ENCODE measurements around the gene JMJD8. TPM values are rescaled to one million over a fixed set of nuclear protein-coding genes. Genes with fewer than 3 reads are reported as not detected.

The JMJD8 gene
- total and polyA plus RNA-seq, 2 donors from 2014 or later = 75.0 to 80.4 TPM

DNA sequence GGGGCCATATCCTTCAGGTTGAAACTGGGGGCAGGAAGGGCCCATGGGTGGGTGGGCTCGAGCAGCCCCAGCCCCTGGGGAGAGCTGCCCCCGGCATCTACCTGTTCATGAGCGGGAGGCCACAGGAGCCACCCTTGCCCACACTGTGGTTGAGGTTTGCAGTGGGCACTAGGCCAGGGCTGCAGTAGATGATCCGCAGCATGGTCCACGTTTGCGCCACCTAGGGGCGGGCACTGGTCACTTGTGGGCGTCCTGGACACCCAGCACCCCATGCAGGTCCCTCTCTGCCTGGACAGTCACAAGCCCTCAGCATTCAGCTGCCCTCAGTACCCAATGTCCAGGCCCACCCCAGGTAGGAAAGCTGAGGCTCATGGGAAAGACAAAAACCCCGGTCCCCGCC is 1.8 kb upstream of the JMJD8 start:
- TF ChIP-seq CTCF (IDR thresholded peaks at IDR 0.05; ENCODE audit: borderline replicate concordance, extremely low read depth, insufficient read depth) = no peak
- no peak for FAIRE-seq
- DNase-seq = no peak
- no peak overlapping the region for H3K9ac ChIP-seq (ENCODE audit: low read length in 3 of 3)
- H3K36me3 ChIP-seq (ENCODE audit: control insufficient read depth in 2 of 3, insufficient read depth in 3 of 3, low read length in 3 of 3) = peaks cover 5 to 22% (median 8%) of the 10 kb centered on the region in 3 donors
- no peaks in the 10 kb centered on the region for H3K9me3 ChIP-seq (ENCODE audit: control insufficient read depth in 2 of 3, insufficient read depth in 1 of 3, low read length in 3 of 3)
- peaks cover 0 to 46% (median 12%) of the 10 kb centered on the region in 3 donors for H3K4me1 ChIP-seq (ENCODE audit: control insufficient read depth in 2 of 3, insufficient read depth in 2 of 3, low read depth in 1 of 3, low read length in 3 of 3)
- no peak overlapping the region for H3K4me3 ChIP-seq (ENCODE audit: low read length in 3 of 3)
- intact Hi-C loops (cut with DNase I) = no loop called here
- no peak overlapping the region for H3K27ac ChIP-seq (ENCODE audit: low read depth in 2 of 2, low read length in 2 of 2)
- H3K27me3 ChIP-seq (ENCODE audit: control insufficient read depth, insufficient read depth, low read length) = no peaks in the 10 kb centered on the region

DNA sequence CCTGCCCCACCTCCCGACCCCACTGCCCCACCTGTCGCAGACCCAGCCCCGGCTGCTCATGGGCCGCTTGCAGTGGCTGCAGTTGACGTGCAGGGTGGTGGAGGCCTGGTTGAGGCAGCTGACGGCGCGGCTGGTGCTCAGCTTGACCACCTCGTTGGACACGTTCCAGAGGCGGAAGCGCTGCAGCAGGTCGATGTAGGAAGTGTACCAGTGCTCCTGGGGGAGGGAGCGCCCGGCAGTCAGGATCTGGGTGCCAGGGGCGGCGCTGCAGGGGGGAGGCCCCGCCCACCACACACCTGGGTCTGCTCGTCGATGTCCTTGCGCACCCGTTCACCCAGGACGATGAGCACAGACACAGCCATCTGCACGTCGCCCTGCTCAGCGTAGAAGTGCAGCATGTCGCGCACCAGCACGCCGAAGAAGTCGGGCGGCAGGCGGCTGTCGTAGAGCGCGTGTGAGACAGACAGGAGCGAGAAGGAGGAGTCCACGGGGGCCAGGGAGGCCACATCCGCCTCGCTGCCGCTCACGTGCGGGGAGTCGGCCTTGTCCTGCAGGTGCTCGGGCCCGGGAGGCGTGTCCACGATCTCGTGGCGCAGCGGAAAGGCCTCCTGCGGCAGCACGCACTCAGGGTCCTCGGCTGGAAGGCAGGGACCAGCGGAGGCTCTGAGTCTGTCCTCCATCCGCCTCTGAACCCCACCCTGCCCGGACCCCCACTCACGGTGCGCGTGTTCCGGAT is 995 bp upstream of the JMJD8 start:
- Histone ChIP-seq H3K36me3 (ENCODE audit: control insufficient read depth in 2 of 3, insufficient read depth in 3 of 3, low read length in 3 of 3) (peaks cover 5 to 22% (median 8%) of the 10 kb centered on the region in 3 donors), H3K27me3 (ENCODE audit: control insufficient read depth, insufficient read depth, low read length) (no peaks in the 10 kb centered on the region), H3K9me3 (ENCODE audit: control insufficient read depth in 2 of 3, insufficient read depth in 1 of 3, low read length in 3 of 3) (no peaks in the 10 kb centered on the region), H3K9ac (ENCODE audit: low read length in 3 of 3) (no peak overlapping the region), H3K4me3 (ENCODE audit: low read length in 3 of 3) (no peak overlapping the region), H3K27ac (ENCODE audit: low read depth in 2 of 2, low read length in 2 of 2) (no peak overlapping the region), H3K4me1 (ENCODE audit: control insufficient read depth in 2 of 3, insufficient read depth in 2 of 3, low read depth in 1 of 3, low read length in 3 of 3) (peaks cover 0 to 49% (median 12%) of the 10 kb centered on the region in 3 donors)
- no peak for FAIRE-seq
- TF ChIP-seq CTCF (IDR thresholded peaks at IDR 0.05; ENCODE audit: borderline replicate concordance, extremely low read depth, insufficient read depth) = no peak
- intact Hi-C loops (cut with DNase I) = no loop called here
- no peak for DNase-seq

DNA sequence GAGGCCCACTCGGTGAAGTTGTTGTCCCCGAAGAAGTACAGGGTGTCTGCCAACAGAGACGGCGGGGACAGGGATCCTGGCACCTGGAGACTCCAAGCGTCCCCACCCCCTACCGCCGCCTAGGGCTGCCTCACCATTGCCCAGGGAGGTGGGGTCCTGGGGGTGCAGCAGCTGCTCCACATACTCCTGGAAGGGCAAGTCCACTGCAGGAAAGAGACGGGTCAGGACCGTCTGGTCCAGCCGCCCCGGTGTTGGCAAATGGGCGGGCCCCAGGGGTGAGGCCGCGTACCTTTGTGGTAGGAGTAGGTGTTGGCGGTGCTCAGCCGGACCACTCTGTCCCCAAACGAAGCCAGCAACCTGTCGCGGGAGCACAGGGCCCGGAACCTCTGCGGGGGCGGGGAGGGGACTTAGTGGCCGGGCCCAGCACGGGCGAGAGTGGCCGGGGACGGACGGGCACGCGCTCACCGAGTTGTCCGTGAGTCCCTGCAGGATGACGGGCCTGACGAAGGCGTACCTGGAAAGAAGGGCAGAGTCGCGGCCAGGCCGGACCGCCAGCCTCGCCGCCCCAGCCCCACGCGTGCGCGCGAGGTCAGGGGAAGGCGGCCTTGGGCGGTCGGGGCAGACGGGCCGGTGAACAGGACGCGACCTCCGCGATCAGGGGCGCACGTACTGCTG is 601 bp downstream of the JMJD8 start:
- no peaks in the 10 kb centered on the region for H3K9me3 ChIP-seq (ENCODE audit: control insufficient read depth in 2 of 3, insufficient read depth in 1 of 3, low read length in 3 of 3)
- intact Hi-C loops (cut with DNase I) = no loop called here
- peak overlapping the region; percentile 24 to 73 (median 56) for H3K4me3 ChIP-seq (ENCODE audit: low read length in 3 of 3)
- H3K4me1 ChIP-seq (ENCODE audit: control insufficient read depth in 2 of 3, insufficient read depth in 2 of 3, low read depth in 1 of 3, low read length in 3 of 3) = peaks cover 0 to 42% (median 12%) of the 10 kb centered on the region in 3 donors
- TF ChIP-seq CTCF (IDR thresholded peaks at IDR 0.05; ENCODE audit: borderline replicate concordance, extremely low read depth, insufficient read depth) = no peak
- DNase-seq = no peak
- no peak for FAIRE-seq
- peak overlapping the region in 1 of 3 donors; percentile 61 for H3K9ac ChIP-seq (ENCODE audit: low read length in 3 of 3)
- H3K27me3 ChIP-seq (ENCODE audit: control insufficient read depth, insufficient read depth, low read length) = no peaks in the 10 kb centered on the region
- no peak overlapping the region for H3K27ac ChIP-seq (ENCODE audit: low read depth in 2 of 2, low read length in 2 of 2)
- peaks cover 5 to 22% (median 8%) of the 10 kb centered on the region in 3 donors for H3K36me3 ChIP-seq (ENCODE audit: control insufficient read depth in 2 of 3, insufficient read depth in 3 of 3, low read length in 3 of 3)

Data from kidney (tissue), 14 donors.